HepG2 (cell line): Measurements from ENCODE around the gene MORN1. TPM values are rescaled to one million over a fixed set of nuclear protein-coding genes. Genes with fewer than 3 reads are reported as not detected.

ENCODE experiments used
- ATAC-seq: fragments of 200-7000 bp; cut with Tn5 transposase; 3 replicates; pipeline ENCODE4 v1.9.1; 2020; ENCODE audit warnings: mild to moderate bottlenecking, moderate library complexity
- BruUV-seq: library from RNA; stranded (reverse); fragments of 400-500 nt; replicated peaks from 2 replicates; lab custom pipeline; 2021; lab: Mats Ljungman, UMichigan
- CTCF ChIA-PET: fragments of 300-600 bp; formaldehyde crosslinking; extraction: SDS; loops from one replicate; lab custom pipeline; 2021; ENCODE audit warnings: low total read pairs, inconsistent platforms, low intra/inter-chr PET ratio; lab: Yijun Ruan, JAX
- POLR2A ChIA-PET: fragments of 350-600 bp; sonication (Branson Sonifier 250); formaldehyde crosslinking; loops from one replicate; lab custom pipeline; 2020; ENCODE audit warnings: antibody characterized with exemption, inconsistent platforms; lab: Yijun Ruan, JAX
- DNase-seq: peaks from one replicate; pipeline ENCODE4 v3.0.0-alpha.2; 2015; ENCODE audit warnings: low spot score
- FAIRE-seq: peaks from 3 replicates; lab custom pipeline; 2011; peaks lifted over from hg19 to GRCh38; lab: Jason Lieb, UNC
- H2AFZ ChIP-seq: one replicate; pipeline ENCODE4 v1.6.1; 2011; ENCODE audit warnings: low read length, inconsistent platforms
- H3K27ac ChIP-seq: fragments of 300-600 bp; 3 replicates; pipeline ENCODE4 v1.8.0; 2011; ENCODE audit warnings: mixed run types, mild to moderate bottlenecking, mixed read lengths, low read length, inconsistent platforms; ENCODE audit not compliant: insufficient read depth; ENCODE audit errors: extremely low read length
- H3K27me3 ChIP-seq, 2 experiments: fragments of 200-600 bp in 1 of 2; 2 replicates in 1 of 2; 3 replicates in 1 of 2; pipeline versions ENCODE4 v1.6.0 to v1.8.0; 2011; ENCODE audit warnings: low read length in 2 of 2, mild to moderate bottlenecking in 2 of 2, moderate library complexity in 2 of 2, inconsistent platforms in 1 of 2; ENCODE audit not compliant: insufficient read depth in 2 of 2, control insufficient read depth in 1 of 2
- H3K36me3 ChIP-seq, 2 experiments: fragments of 200-600 bp in 1 of 2; replicated peaks in 1 of 2; 2 replicates in 1 of 2; 3 replicates in 1 of 2; pipeline versions ENCODE4 v1.5.1 to v1.8.0; 2011; ENCODE audit warnings: low read length in 2 of 2, inconsistent platforms in 1 of 2; ENCODE audit not compliant: insufficient read depth in 2 of 2, control insufficient read depth in 1 of 2
- H3K4me1 ChIP-seq: 2 replicates; pipeline ENCODE4 v1.5.1; 2012; ENCODE audit warnings: low read length, inconsistent platforms; ENCODE audit not compliant: insufficient read depth
- H3K4me2 ChIP-seq: 2 replicates; pipeline ENCODE4 v1.6.0; 2011; ENCODE audit warnings: low read depth, low read length, inconsistent platforms
- H3K4me3 ChIP-seq, 3 experiments: fragments of 200-600 bp in 1 of 3; sonication (generic), shearing (Covaris generic) in 1 of 3; replicated peaks in 1 of 3; 2 replicates each; pipeline ENCODE4 v1.5.1; 2011 to 2016; ENCODE audit warnings: low read length in 3 of 3, inconsistent platforms in 2 of 3, low read depth in 2 of 3, mild to moderate bottlenecking in 2 of 3, control low read depth in 1 of 3, mixed read lengths in 1 of 3; ENCODE audit not compliant: insufficient read depth in 1 of 3
- H3K79me2 ChIP-seq: one replicate; pipeline ENCODE4 v1.6.1; 2011; ENCODE audit warnings: low read length, inconsistent platforms; ENCODE audit not compliant: insufficient read depth
- H3K9ac ChIP-seq: 2 replicates; pipeline ENCODE4 v1.6.0; 2011; ENCODE audit warnings: mild to moderate bottlenecking, low read depth, low read length, inconsistent platforms; ENCODE audit not compliant: insufficient read depth
- H3K9me3 ChIP-seq: 2 replicates; pipeline ENCODE4 v1.5.1; 2012; ENCODE audit warnings: mild to moderate bottlenecking, low read length
- H4K20me1 ChIP-seq: 2 replicates; pipeline ENCODE4 v1.6.0; 2011; ENCODE audit warnings: inconsistent platforms, mild to moderate bottlenecking, low read length, moderate library complexity; ENCODE audit not compliant: insufficient read depth
- AGO2 ChIP-seq: fragments of 200-400 bp; formaldehyde crosslinking; optimal IDR thresholded peaks from 2 replicates; pipeline ENCODE3; 2017; ENCODE audit warnings: mild to moderate bottlenecking, low read depth, low read length, moderate library complexity
- ARNT ChIP-seq: fragments of 450-650 bp; IDR thresholded peaks from 2 replicates; pipeline ENCODE4 v1.6.1; 2017
- FOSL1 ChIP-seq: sonication (generic); formaldehyde crosslinking; IDR thresholded peaks from 2 replicates; pipeline ENCODE4 v1.9.0; 2021; ENCODE audit warnings: missing genetic modification reagents, borderline replicate concordance
- JUNB ChIP-seq: sonication (generic); formaldehyde crosslinking; IDR thresholded peaks from 2 replicates; pipeline ENCODE4 v1.8.0; 2022; ENCODE audit warnings: missing genetic modification reagents, mild to moderate bottlenecking, borderline replicate concordance
- MEIS1 ChIP-seq: sonication (generic); formaldehyde crosslinking; IDR thresholded peaks from 2 replicates; pipeline ENCODE4 v1.9.0; 2021; ENCODE audit warnings: mild to moderate bottlenecking, missing genetic modification reagents, moderate library complexity, borderline replicate concordance
- RARG ChIP-seq: sonication (generic); formaldehyde crosslinking; IDR thresholded peaks from 2 replicates; pipeline ENCODE4 v1.4.0; 2020; ENCODE audit warnings: low read depth, mild to moderate bottlenecking, missing genetic modification reagents
- REXO4 ChIP-seq: sonication (generic); formaldehyde crosslinking; IDR thresholded peaks from 2 replicates; pipeline ENCODE4 v1.8.0; 2022; ENCODE audit warnings: missing genetic modification reagents, mild to moderate bottlenecking, borderline replicate concordance
- ZEB1 ChIP-seq: IDR thresholded peaks from 2 replicates; pipeline ENCODE4 v1.6.1; 2012; ENCODE audit warnings: mild to moderate bottlenecking, low read depth, inconsistent platforms; ENCODE audit not compliant: insufficient replicate concordance
- ZFP82 ChIP-seq: sonication (generic); formaldehyde crosslinking; IDR thresholded peaks from 2 replicates; pipeline ENCODE4 v1.5.1; 2020; ENCODE audit warnings: mild to moderate bottlenecking, missing genetic modification reagents, borderline replicate concordance
- ZNF136 ChIP-seq: sonication (generic); formaldehyde crosslinking; IDR thresholded peaks from 2 replicates; pipeline ENCODE4 v1.8.1; 2022; ENCODE audit warnings: low read depth, mild to moderate bottlenecking, moderate library complexity, missing genetic modification reagents
- ZNF431 ChIP-seq: sonication (generic); formaldehyde crosslinking; IDR thresholded peaks from 2 replicates; pipeline ENCODE4 v1.9.0; 2022; ENCODE audit warnings: missing genetic modification reagents, low read depth, mild to moderate bottlenecking, borderline replicate concordance
- ZNF577 ChIP-seq: sonication (generic); formaldehyde crosslinking; IDR thresholded peaks from 2 replicates; pipeline ENCODE4 v1.4.0; 2020; ENCODE audit warnings: mild to moderate bottlenecking, low read depth, missing genetic modification reagents, borderline replicate concordance
- ZNF768 ChIP-seq: sonication (generic); formaldehyde crosslinking; IDR thresholded peaks from 2 replicates; pipeline ENCODE4 v1.4.0; 2020; ENCODE audit warnings: missing genetic modification reagents
- ZSCAN31 ChIP-seq: sonication (generic); formaldehyde crosslinking; IDR thresholded peaks from 2 replicates; pipeline ENCODE4 v1.5.0; 2020; ENCODE audit warnings: low read depth, mild to moderate bottlenecking, missing genetic modification reagents
- WGBS: methylation state at CpG from one replicate; pipeline ENCODE4 v1.1.6; 2017; ENCODE audit warnings: low lambda C conversion rate; 5-methylcytosine and 5-hydroxymethylcytosine counted together
- in situ Hi-C: cut with HindIII; loops from 2 replicates; pipeline ENCODE4 v1.10.0; 2017; ENCODE audit warnings: low pct_unique_long_range_greater_than_20kb; ENCODE audit not compliant: extremely low pct_ligation_motif_present
- intact Hi-C: fragments of 100-400 bp; cut with micrococcal nuclease; formaldehyde crosslinking; loops from one replicate; pipeline ENCODE4 v1.10.0; 2022; ENCODE audit not compliant: unreplicated experiment
- polyA plus RNA-seq, 8 experiments: library from polyadenylated mRNA; depleted of rRNA in 3 of 8; stranded (reverse) in 7 of 8; unstranded in 1 of 8; fragments of >200 nt; fragmentation: Illumina TruSeq in 4 of 8; extraction: Trizol in 4 of 8; gene quantifications; 2 replicates each; pipeline versions ENCODE4 v1.2.1 to v1.2.3, GENCODE V29; 2011 to 2016; ENCODE audit warnings: low read depth in 4 of 8, missing spikeins in 1 of 8, mixed read lengths in 1 of 8; ENCODE audit not compliant: insufficient read depth in 1 of 8
- total RNA-seq, 5 experiments: library from RNA; depleted of rRNA; stranded (reverse); fragments of >200 nt; fragmentation: Illumina TruSeq; extraction: Trizol; gene quantifications; 2 replicates each; pipeline ENCODE4 v1.2.3, GENCODE V29; 2016; ENCODE audit warnings: low read depth in 1 of 5
- TF ChIP-seq, protein P1 (sequence below): IDR thresholded peaks from 2 replicates; pipeline ENCODE4 v1.6.1; 2012; ENCODE audit warnings: low read depth, low read length, improper control_type of control experiment
- TF ChIP-seq, protein P2 (sequence below): sonication (generic); formaldehyde crosslinking; IDR thresholded peaks from 2 replicates; pipeline ENCODE4 v1.5.0; 2020; ENCODE audit warnings: missing genetic modification reagents

MORN1 gene
- total and polyA plus RNA-seq, 2 of the 13 experiments (the other 11 are each of a cell fraction or from before 2014, with no cell fraction given), result 3.1 to 6.5 TPM

DNA sequence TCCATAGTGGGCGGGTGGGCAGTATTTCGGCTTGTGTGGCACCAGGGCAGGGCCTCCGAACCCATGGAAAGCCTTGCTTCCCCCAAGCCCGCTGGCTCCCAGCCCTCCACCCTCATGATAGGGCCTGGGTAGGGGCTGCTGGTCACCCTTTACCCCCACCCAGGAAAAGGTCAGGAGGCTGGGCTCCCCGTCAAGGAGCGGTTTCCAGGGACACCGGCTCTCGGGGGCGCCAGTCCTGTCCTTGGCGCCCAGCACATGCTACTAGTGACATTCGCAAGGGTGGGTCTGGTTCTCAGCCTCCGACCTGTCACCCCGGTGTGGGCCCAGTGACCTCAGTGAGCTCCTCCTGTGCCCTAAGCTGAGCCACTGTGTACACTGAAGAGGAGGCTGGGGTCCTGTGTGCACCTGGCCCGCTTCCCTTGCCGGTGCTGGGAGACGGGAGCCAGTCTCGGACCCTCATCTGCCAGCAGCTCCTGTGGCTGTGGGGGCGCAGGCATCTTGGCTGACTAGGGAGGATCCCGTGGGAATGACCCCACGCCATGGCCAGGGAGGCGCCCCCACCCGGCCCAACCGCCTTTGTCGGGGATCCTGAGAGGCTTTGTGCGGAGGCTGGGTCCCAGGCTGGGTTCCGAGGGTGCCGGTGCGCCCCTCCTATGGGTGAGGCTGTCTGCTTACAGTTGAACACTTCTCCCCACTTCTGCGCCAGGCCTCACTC, 108.6 kb downstream of the MORN1 start:
- H3K9me3 ChIP-seq, result no peaks in the 10 kb centered on the region
- BruUV-seq, result no TSS peak
- H3K4me1 ChIP-seq, result peaks cover 43% of the 10 kb centered on the region
- no peak overlapping the region for H3K9ac ChIP-seq
- no peak for TF ChIP-seq ZSCAN31 (CRISPR knock-in tag)
- TF ChIP-seq AGO2, result peak; percentile 50
- no peak for TF ChIP-seq REXO4 (CRISPR knock-in tag)
- peaks cover 49% of the 10 kb centered on the region for H3K79me2 ChIP-seq
- ChIA-PET CTCF (no interaction called here), POLR2A (no interaction called here)
- no peak; the same call in 2 of the 3 replicates for ATAC-seq
- H3K36me3 ChIP-seq, result peaks cover 5 to 17% of the 10 kb centered on the region in 2 experiments; a peak in 3 of 5 replicates
- no peaks in the 10 kb centered on the region for H3K27me3 ChIP-seq
- no peak overlapping the region for H2AFZ ChIP-seq
- intact Hi-C loops, result no loop called here
- no peak overlapping the region for H3K4me3 ChIP-seq
- DNase-seq, result no peak
- 94% methylated on average over 14 of the region's 29 CpGs for WGBS
- H3K4me2 ChIP-seq, result no peak overlapping the region
- no peak overlapping the region for H3K27ac ChIP-seq
- peaks cover 20% of the 10 kb centered on the region; the same call in 1 of the 2 replicates for H4K20me1 ChIP-seq
- no peak for FAIRE-seq
- in situ Hi-C loops, result no loop called here

DNA sequence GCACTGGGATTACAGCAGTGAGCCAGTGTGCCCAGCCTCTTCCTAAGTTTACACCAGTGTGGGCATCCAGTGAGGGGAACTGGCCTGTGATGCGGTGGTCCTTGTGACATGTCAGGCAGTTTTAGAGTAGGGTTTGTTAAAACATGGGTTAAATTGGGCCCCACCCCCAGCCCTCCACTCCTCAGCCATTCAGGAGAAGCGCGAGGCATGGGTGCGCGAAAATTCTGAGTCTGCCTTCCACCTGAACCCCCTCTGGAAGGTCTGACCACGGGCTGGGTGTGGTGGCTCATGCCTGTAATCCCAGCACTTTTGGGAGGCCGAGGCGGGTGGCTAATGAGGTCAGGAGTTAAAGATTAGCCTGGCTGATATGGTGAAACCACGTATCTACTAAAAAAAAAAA, 111.5 kb downstream of the MORN1 start:
- Histone ChIP-seq H3K4me2 (no peak overlapping the region), H3K4me1 (peaks cover 60% of the 10 kb centered on the region), H4K20me1 (peaks cover 34% of the 10 kb centered on the region), H2AFZ (no peak overlapping the region)
- no TSS peak for BruUV-seq
- intact Hi-C loops, result no loop called here
- ChIA-PET POLR2A (no interaction called here), CTCF (no interaction called here)
- TF ChIP-seq, protein P1, sequence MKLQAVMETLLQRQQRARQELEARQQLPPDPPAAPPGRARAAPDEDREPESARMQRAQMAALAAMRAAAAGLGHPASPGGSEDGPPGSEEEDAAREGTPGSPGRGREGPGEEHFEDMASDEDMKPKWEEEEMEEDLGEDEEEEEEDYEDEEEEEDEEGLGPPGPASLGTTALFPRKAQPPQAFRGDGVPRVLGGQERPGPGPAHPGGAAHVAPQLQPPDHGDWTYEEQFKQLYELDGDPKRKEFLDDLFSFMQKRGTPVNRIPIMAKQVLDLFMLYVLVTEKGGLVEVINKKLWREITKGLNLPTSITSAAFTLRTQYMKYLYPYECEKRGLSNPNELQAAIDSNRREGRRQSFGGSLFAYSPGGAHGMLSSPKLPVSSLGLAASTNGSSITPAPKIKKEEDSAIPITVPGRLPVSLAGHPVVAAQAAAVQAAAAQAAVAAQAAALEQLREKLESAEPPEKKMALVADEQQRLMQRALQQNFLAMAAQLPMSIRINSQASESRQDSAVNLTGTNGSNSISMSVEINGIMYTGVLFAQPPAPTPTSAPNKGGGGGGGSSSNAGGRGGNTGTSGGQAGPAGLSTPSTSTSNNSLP, result no peak
- TF ChIP-seq RARG (no peak), ARNT (no peak), FOSL1 (CRISPR knock-in tag) (no peak), MEIS1 (no peak), JUNB (CRISPR knock-in tag) (no peak), ZNF431 (no peak), ZNF768 (CRISPR knock-in tag) (no peak), ZNF136 (CRISPR knock-in tag) (no peak), ZFP82 (CRISPR knock-in tag) (no peak), ZNF577 (no peak), ZEB1 (no peak)
- TF ChIP-seq, protein P2, sequence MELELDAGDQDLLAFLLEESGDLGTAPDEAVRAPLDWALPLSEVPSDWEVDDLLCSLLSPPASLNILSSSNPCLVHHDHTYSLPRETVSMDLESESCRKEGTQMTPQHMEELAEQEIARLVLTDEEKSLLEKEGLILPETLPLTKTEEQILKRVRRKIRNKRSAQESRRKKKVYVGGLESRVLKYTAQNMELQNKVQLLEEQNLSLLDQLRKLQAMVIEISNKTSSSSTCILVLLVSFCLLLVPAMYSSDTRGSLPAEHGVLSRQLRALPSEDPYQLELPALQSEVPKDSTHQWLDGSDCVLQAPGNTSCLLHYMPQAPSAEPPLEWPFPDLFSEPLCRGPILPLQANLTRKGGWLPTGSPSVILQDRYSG (CRISPR knock-in tag), result no peak
- TF ChIP-seq, all 625 proteins: peak for 0
- no peak overlapping the region for H3K4me3 ChIP-seq
- ATAC-seq (no peak), DNase-seq (no peak), FAIRE-seq (no peak)
- no peaks in the 10 kb centered on the region for H3K9me3 ChIP-seq
- no peaks in the 10 kb centered on the region for H3K27me3 ChIP-seq
- H3K9ac ChIP-seq, result no peak overlapping the region
- peaks cover 63% of the 10 kb centered on the region for H3K79me2 ChIP-seq
- H3K27ac ChIP-seq, result no peak overlapping the region
- peaks cover 5 to 20% of the 10 kb centered on the region in 2 experiments; a peak in 3 of 5 replicates for H3K36me3 ChIP-seq
- in situ Hi-C loops, result no loop called here
- 89% methylated on average over 9 of the region's 9 CpGs for WGBS
